Measurements from ENCODE around the gene RAD21L1. TPM values are rescaled to one million over a fixed set of nuclear protein-coding genes. Genes with fewer than 3 reads are reported as not detected.

Gene RAD21L1
- total RNA-seq (2022) (not detected in 2 replicates), Bru-seq, nascent RNA (percentile 4 among the genes with signal in this experiment), BruChase-seq, experiment 1, labeled RNA remaining after a 6-hour chase (percentile 4 among the genes with signal in this experiment), BruChase-seq, experiment 2, labeled RNA remaining after a 2-hour chase (percentile 2 among the genes with signal in this experiment)
- long read RNA-seq: 0 reads

DNA sequence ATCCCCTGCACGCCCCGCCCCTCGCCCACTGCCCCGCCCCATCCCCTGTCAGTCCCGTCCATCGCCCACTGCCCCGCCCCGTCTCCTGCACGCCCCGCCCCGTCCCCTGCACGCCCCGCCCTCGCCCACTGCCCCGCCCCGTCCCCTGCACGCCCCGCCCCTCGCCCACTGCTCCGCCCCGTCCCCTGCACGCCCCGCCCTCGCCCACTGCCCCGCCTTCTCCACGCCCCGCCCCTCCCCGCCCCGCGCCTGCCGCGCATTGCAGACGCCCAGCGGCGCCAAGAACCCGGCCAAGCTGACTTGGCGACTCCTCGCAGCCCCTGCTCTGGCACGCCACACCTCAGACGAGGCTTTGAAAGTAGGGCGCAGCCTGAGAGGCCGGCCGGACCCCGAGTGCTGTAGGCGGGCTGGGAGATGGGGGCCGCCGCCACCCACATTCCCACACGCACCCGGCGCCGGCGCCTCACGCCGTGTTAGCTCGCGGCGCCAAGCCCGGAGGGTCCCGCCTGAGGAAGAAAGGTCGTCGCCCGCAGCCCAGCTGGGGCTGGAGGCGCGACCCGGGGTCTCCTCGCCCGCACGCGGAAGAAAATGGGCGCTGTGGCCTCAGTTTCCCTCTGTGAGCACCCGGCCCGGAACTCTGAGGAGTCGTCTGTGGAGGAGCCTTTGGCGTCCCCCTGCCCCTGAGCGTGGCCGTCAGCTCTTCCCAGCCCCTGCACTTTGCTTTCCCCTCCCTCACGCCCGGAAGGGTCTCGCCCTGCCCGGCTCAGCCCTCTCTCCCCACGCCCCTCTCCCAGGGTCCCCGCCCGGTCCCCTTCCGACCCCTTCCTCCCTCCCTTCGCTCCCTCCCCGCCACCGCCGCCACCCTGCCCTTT, at the start of gene RAD21L1:
Gene RAD21L1, plus strand, starts transcription at position 262 of the 872 bp plus-strand sequence. CDS start 2,410 bp downstream, outside the sequence.
- no TSS peak for BruUV-seq (replicated peaks)
- no peaks in the 10 kb centered on the region for H3K4me1 Mint-ChIP-seq (ENCODE audit: low read depth, unreplicated experiment)
- CTCF ChIA-PET: interaction anchor here (0.6 kb wide), 1 partner anchor 14 kb away, joined by 3 read pairs; no protein-coding TSS in a partner anchor
- TF ChIP-seq, protein P1, sequence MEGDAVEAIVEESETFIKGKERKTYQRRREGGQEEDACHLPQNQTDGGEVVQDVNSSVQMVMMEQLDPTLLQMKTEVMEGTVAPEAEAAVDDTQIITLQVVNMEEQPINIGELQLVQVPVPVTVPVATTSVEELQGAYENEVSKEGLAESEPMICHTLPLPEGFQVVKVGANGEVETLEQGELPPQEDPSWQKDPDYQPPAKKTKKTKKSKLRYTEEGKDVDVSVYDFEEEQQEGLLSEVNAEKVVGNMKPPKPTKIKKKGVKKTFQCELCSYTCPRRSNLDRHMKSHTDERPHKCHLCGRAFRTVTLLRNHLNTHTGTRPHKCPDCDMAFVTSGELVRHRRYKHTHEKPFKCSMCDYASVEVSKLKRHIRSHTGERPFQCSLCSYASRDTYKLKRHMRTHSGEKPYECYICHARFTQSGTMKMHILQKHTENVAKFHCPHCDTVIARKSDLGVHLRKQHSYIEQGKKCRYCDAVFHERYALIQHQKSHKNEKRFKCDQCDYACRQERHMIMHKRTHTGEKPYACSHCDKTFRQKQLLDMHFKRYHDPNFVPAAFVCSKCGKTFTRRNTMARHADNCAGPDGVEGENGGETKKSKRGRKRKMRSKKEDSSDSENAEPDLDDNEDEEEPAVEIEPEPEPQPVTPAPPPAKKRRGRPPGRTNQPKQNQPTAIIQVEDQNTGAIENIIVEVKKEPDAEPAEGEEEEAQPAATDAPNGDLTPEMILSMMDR (IDR thresholded peaks at IDR 0.05; ENCODE audit: unreplicated experiment): no peak
- intact Hi-C loops (cut with micrococcal nuclease; ENCODE audit: unreplicated experiment): no loop called here
- H3K36me3 Mint-ChIP-seq (ENCODE audit: insufficient read depth, unreplicated experiment): peaks cover 13% of the 10 kb centered on the region
- DNase-seq: peak; percentile 72
- H3K27me3 Mint-ChIP-seq (ENCODE audit: unreplicated experiment): peaks cover 34% of the 10 kb centered on the region
- no peak within 1 kb of the TSS for H3K27ac Mint-ChIP-seq (ENCODE audit: unreplicated experiment)
- peaks cover 2% of the 10 kb centered on the region for H3K9me3 Mint-ChIP-seq (ENCODE audit: low read depth, unreplicated experiment)
- H3K4me3 Mint-ChIP-seq (ENCODE audit: low read depth, unreplicated experiment): peak within 1 kb of the TSS; percentile 62

- intact Hi-C loops (cut with micrococcal nuclease; ENCODE audit: unreplicated experiment): no loop called here
- TF ChIP-seq, protein P1 (IDR thresholded peaks at IDR 0.05; ENCODE audit: unreplicated experiment): no peak
- Mint-ChIP-seq H3K4me3 (ENCODE audit: low read depth, unreplicated experiment) (no peak overlapping the region), H3K27me3 (ENCODE audit: unreplicated experiment) (peaks cover 9% of the 10 kb centered on the region), H3K27ac (ENCODE audit: unreplicated experiment) (no peak overlapping the region), H3K4me1 (ENCODE audit: low read depth, unreplicated experiment) (no peaks in the 10 kb centered on the region), H3K36me3 (ENCODE audit: insufficient read depth, unreplicated experiment) (no peaks in the 10 kb centered on the region), H3K9me3 (ENCODE audit: low read depth, unreplicated experiment) (no peaks in the 10 kb centered on the region)
- no TSS peak for BruUV-seq (replicated peaks)
- peak; percentile 10 for DNase-seq
- CTCF ChIA-PET: no interaction called here
These were observed 48.2 kb upstream of the RAD21L1 start for GRCh38 chr20:1177680-1178079.

DNA sequence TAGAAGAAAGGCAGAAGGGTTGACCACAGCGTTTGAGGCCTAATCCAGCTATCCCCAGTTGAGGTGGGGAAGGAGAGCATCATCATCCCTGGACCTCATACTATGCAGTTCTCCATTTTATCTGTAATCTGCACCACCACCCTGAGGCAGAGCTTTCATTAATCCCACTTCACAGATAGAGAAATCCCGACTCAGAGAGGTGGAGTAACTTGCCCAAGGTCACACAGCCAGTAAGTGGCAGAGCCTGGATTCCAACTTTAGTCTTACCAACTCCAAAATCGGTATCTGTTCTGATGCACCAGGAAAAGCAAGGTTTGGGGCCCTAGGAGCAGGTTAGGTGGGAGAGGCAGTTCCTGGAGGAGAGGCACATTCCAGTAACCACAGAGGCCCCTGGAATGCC, 47.7 kb upstream of the RAD21L1 start:
- TF ChIP-seq, protein P1 (IDR thresholded peaks at IDR 0.05; ENCODE audit: unreplicated experiment): no peak
- Mint-ChIP-seq H3K4me1 (ENCODE audit: low read depth, unreplicated experiment) (no peaks in the 10 kb centered on the region), H3K9me3 (ENCODE audit: low read depth, unreplicated experiment) (no peaks in the 10 kb centered on the region), H3K4me3 (ENCODE audit: low read depth, unreplicated experiment) (no peak overlapping the region), H3K27me3 (ENCODE audit: unreplicated experiment) (peaks cover 13% of the 10 kb centered on the region), H3K27ac (ENCODE audit: unreplicated experiment) (no peak overlapping the region), H3K36me3 (ENCODE audit: insufficient read depth, unreplicated experiment) (no peaks in the 10 kb centered on the region)
- DNase-seq: no peak
- CTCF ChIA-PET: no interaction called here
- BruUV-seq (replicated peaks): no TSS peak
- intact Hi-C loops (cut with micrococcal nuclease; ENCODE audit: unreplicated experiment): no loop called here

DNA sequence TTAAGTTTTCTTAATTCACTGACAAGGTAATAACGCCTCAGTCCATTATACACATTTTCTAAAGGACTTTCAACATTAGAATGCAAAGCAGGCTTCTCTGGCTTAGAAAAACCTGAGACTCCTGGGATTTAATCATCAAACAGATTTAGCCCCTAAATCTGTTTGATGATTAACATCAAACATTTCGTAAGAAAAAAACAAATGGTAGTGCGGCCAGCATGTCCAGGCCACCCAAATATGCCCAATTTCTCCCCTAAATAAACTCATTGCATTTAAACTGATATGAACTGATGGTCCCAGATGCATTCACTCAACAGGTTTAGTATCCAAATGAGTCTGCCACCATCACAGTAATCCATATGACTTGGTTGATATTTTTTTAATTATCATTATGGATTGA, 47.2 kb upstream of the RAD21L1 start:
- no peaks in the 10 kb centered on the region for H3K36me3 Mint-ChIP-seq (ENCODE audit: insufficient read depth, unreplicated experiment)
- TF ChIP-seq, protein P1 (IDR thresholded peaks at IDR 0.05; ENCODE audit: unreplicated experiment): no peak
- BruUV-seq (replicated peaks): no TSS peak
- no peaks in the 10 kb centered on the region for H3K4me1 Mint-ChIP-seq (ENCODE audit: low read depth, unreplicated experiment)
- intact Hi-C loops (cut with micrococcal nuclease; ENCODE audit: unreplicated experiment): no loop called here
- H3K4me3 Mint-ChIP-seq (ENCODE audit: low read depth, unreplicated experiment): no peak overlapping the region
- CTCF ChIA-PET: no interaction called here
- H3K9me3 Mint-ChIP-seq (ENCODE audit: low read depth, unreplicated experiment): no peaks in the 10 kb centered on the region
- DNase-seq: no peak
- H3K27me3 Mint-ChIP-seq (ENCODE audit: unreplicated experiment): peaks cover 19% of the 10 kb centered on the region
- H3K27ac Mint-ChIP-seq (ENCODE audit: unreplicated experiment): no peak overlapping the region

All from Calu3 (cell line).